Right lobe of liver (tissue), 6 donors: Measurements from ENCODE around the gene INCA1. TPM values are rescaled to one million over a fixed set of nuclear protein-coding genes. Genes with fewer than 3 reads are reported as not detected.

Experiments
- ATAC-seq, 4 donors: fragments of 200-7000 bp; cut with Tn5 transposase; one replicate each; pipeline ENCODE4 v1.9.1; 2020; ENCODE audit warnings: mild to moderate bottlenecking in 4 of 4, moderate library complexity in 4 of 4
- DNase-seq, 3 donors: peaks; one replicate each; pipeline ENCODE4 v3.0.0-alpha.2; 2020
- H3K27ac ChIP-seq, 3 donors: fragments of 200-600 bp; one replicate each; pipeline ENCODE4 v1.8.0; 2022
- H3K27me3 ChIP-seq, 2 donors: fragments of 200-600 bp; one replicate each; pipeline ENCODE4 v1.8.0; 2022
- H3K36me3 ChIP-seq, 4 donors: fragments of 200-600 bp; sonication (generic) in 1 of 4; one replicate each; pipeline versions ENCODE4 v1.5.1 to v1.8.0; 2017 to 2022; ENCODE audit warnings: control low read depth in 1 of 4
- H3K4me1 ChIP-seq, 4 donors: fragments of 200-600 bp; sonication (generic) in 1 of 4; one replicate each; pipeline versions ENCODE4 v1.5.1 to v1.8.0; 2017 to 2022; ENCODE audit warnings: control low read depth in 1 of 4
- H3K4me3 ChIP-seq, 3 donors: fragments of 200-600 bp; one replicate each; pipeline ENCODE4 v1.8.0; 2022
- H3K9me3 ChIP-seq, 4 donors: fragments of 200-600 bp; sonication (generic) in 1 of 4; one replicate each; pipeline versions ENCODE4 v1.5.1 to v1.8.0; 2017 to 2022; ENCODE audit warnings: control low read depth in 1 of 4
- POLR2A ChIP-seq: fragments of 450-650 bp; IDR thresholded peaks from one replicate; pipeline ENCODE4 v1.6.1; 2017; ENCODE audit warnings: antibody characterized with exemption, mild to moderate bottlenecking
- WGBS: methylation state at CpG from one replicate; pipeline ENCODE4 v1.1.6; 2018; ENCODE audit warnings: low coverage, low lambda C conversion rate; ENCODE audit not compliant: insufficient coverage; ENCODE audit errors: missing lambda C conversion rate; 5-methylcytosine and 5-hydroxymethylcytosine counted together
- intact Hi-C, 2 donors: fragments of 100-400 bp; cut with DNase I; formaldehyde crosslinking; loops; one replicate each; pipeline versions ENCODE4 v1.11.2 to v1.14.1; 2022
- total RNA-seq, 6 experiments: library from RNA; depleted of rRNA in 2 of 6; stranded (reverse); fragments of >200 nt in 2 of 6; fragmentation: NEBNext Ultra II Directional in 3 of 6; extraction: Animal tissue kit (Norgen Biotek cat#: 25700) in 3 of 6; gene quantifications; one replicate each; pipeline versions ENCODE4 v1.1.0 to v1.2.4, GENCODE V29; 2016 to 2023
- TF ChIP-seq, protein P1 (sequence below), 4 donors: fragments of 200-600 bp in 3 of 4; fragments of 450-650 bp in 1 of 4; IDR thresholded peaks; one replicate each; pipeline versions ENCODE4 v1.5.1 to v1.8.0; 2016 to 2022; ENCODE audit warnings: antibody characterized with exemption in 4 of 4, mild to moderate bottlenecking in 2 of 4
- donor health status: DM: no; HTN: yes; CAD: no.
- donor health status: DM: no; HTN: no; CAD: no.
- donor health status: DM: no; HTN: no; CAD: no.
- donor health status: DM: no; HTN: yes; CAD: no.
- donor health status: DM: no; HTN: yes; CAD: no.

INCA1 gene
- total RNA-seq, 6 experiments from 2014 or later, result 0.83 to 1.3 (median 0.97) TPM; not detected in 1

DNA sequence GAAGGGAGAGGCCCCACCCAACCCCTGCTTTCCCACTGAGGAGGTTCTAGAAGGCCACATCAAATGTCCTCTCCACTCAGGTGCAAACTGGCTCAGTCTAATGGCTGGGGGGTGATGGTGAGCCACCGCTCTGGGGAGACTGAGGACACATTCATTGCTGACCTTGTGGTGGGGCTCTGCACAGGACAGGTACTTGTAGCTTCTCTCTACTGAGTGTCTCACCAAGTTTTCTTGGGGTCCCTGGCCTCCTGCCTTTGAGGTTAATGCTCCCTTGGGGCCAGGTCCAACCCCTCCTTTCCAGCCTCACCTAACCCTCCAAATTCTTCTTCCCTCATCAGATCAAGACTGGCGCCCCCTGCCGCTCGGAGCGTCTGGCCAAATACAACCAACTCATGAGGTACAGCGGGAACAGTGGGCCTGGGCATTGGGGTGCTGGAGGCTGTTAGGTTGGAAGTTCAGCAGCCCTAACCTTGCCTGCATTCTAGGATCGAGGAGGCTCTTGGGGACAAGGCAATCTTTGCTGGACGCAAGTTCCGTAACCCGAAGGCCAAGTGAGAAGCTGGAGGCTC, 40.7 kb downstream of the INCA1 start:
- TF ChIP-seq POLR2A, result no peak
- TF ChIP-seq, protein P1, sequence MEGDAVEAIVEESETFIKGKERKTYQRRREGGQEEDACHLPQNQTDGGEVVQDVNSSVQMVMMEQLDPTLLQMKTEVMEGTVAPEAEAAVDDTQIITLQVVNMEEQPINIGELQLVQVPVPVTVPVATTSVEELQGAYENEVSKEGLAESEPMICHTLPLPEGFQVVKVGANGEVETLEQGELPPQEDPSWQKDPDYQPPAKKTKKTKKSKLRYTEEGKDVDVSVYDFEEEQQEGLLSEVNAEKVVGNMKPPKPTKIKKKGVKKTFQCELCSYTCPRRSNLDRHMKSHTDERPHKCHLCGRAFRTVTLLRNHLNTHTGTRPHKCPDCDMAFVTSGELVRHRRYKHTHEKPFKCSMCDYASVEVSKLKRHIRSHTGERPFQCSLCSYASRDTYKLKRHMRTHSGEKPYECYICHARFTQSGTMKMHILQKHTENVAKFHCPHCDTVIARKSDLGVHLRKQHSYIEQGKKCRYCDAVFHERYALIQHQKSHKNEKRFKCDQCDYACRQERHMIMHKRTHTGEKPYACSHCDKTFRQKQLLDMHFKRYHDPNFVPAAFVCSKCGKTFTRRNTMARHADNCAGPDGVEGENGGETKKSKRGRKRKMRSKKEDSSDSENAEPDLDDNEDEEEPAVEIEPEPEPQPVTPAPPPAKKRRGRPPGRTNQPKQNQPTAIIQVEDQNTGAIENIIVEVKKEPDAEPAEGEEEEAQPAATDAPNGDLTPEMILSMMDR (IDR thresholded peaks at IDR 0.05), result peak in 1 of 4 donors; percentile 11
- ATAC-seq, result no peak
- Histone ChIP-seq H3K4me3 (no peak overlapping the region), H3K27ac (no peak overlapping the region), H3K27me3 (no peaks in the 10 kb centered on the region), H3K36me3 (peaks cover 0 to 6% (median 0%) of the 10 kb centered on the region in 4 donors), H3K4me1 (peaks cover 0 to 20% (median 8%) of the 10 kb centered on the region in 4 donors), H3K9me3 (no peaks in the 10 kb centered on the region)
- intact Hi-C loops, result no loop called here
- 96% methylated on average over 4 of the region's 10 CpGs for WGBS
- DNase-seq, result no peak

DNA sequence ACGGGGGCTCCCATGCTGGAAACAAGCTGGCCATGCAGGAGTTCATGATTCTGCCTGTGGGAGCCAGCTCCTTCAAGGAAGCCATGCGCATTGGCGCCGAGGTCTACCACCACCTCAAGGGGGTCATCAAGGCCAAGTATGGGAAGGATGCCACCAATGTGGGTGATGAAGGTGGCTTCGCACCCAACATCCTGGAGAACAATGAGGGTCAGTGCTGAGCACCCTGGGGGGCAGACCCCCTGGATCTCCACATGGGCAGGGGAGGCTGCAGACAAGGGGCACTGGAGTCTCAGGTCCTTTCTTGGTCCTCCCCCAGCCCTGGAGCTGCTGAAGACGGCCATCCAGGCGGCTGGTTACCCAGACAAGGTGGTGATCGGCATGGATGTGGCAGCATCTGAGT, 42.2 kb downstream of the INCA1 start:
- no peak for TF ChIP-seq POLR2A
- TF ChIP-seq, protein P1 (IDR thresholded peaks at IDR 0.05), result no peak
- DNase-seq (no peak), ATAC-seq (no peak)
- WGBS, result 89% methylated on average over 3 of the region's 8 CpGs
- Histone ChIP-seq H3K4me3 (no peak overlapping the region), H3K27me3 (no peaks in the 10 kb centered on the region), H3K4me1 (peaks cover 0 to 28% (median 14%) of the 10 kb centered on the region in 4 donors), H3K9me3 (no peaks in the 10 kb centered on the region), H3K27ac (no peak overlapping the region), H3K36me3 (peaks cover 0 to 6% (median 0%) of the 10 kb centered on the region in 4 donors)
- intact Hi-C loops, result no loop called here

GRCh38 chr17:4953451-4953961, 43.8 kb downstream of the INCA1 start:
- WGBS, result 98% methylated on average over 6 of the region's 14 CpGs
- H3K27me3 ChIP-seq, result no peaks in the 10 kb centered on the region
- intact Hi-C loops, result no loop called here
- DNase-seq (no peak), ATAC-seq (no peak)
- no peaks in the 10 kb centered on the region for H3K9me3 ChIP-seq
- no peak overlapping the region for H3K4me3 ChIP-seq
- TF ChIP-seq, protein P1 (IDR thresholded peaks at IDR 0.05), result no peak
- TF ChIP-seq POLR2A, result no peak
- no peak overlapping the region for H3K27ac ChIP-seq
- H3K36me3 ChIP-seq, result no peaks in the 10 kb centered on the region
- H3K4me1 ChIP-seq, result peaks cover 0 to 16% (median 7%) of the 10 kb centered on the region in 4 donors

DNA sequence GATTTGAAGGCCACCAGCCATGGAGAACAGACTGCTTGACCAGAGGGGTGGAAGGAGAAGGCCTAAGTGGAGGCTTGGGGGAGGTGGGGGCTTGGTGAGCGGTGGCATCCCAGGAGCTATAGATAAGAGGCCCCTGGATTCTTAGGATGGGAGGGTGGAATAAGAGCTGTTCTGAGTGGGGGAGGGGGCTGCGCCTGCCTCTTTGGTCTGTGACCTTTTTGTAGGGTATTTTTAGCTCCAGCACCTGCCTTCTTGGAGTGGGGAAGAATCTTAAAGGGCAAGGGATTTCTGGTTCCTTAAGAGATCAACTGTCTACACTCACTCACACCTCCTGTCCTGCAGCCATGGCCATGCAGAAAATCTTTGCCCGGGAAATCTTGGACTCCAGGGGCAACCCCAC, 45.8 kb downstream of the INCA1 start:
- no peak for ATAC-seq
- Histone ChIP-seq H3K27ac (no peak overlapping the region), H3K27me3 (no peaks in the 10 kb centered on the region), H3K4me3 (peak overlapping the region in 2 of 3 donors; percentile 91 to 100), H3K36me3 (peaks cover 0 to 3% (median 0%) of the 10 kb centered on the region in 4 donors), H3K4me1 (peaks cover 0 to 15% (median 5%) of the 10 kb centered on the region in 4 donors), H3K9me3 (no peaks in the 10 kb centered on the region)
- intact Hi-C loops, result no loop called here
- DNase-seq, result no peak
- no peak for TF ChIP-seq POLR2A
- TF ChIP-seq, protein P1 (IDR thresholded peaks at IDR 0.05), result no peak
- 80% methylated on average over 1 of the region's 3 CpGs for WGBS
